Eye (tissue), 1 donor: ENCODE measurements around the gene TMEM236.
A peak's percentile ranks its signal among the peaks of the same experiment; 100 is the strongest.

Experiments used
- DNase-seq: peaks from one replicate; pipeline ENCODE4 v3.0.0-alpha.2; 2015

The TMEM236 gene

DNA sequence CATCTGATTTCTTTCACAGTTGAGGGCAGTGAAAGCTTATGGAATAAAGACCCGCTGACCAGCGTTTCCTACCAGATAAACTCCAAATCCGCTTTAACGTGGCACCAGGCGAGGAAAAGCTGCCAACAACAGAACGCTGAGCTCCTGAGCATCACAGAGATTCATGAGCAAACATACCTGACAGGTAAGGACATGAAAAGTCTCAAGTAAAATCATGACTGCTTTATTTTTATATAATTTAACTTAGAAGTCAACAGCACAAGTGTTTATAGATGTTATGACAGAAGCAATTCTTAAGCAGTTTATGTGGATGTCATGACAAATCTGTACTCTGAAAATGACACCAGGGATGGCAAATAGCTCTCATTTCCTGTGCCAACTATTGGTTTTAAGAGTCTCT is 81.7 kb downstream of the TMEM236 start:
- DNase-seq = no peak

DNA sequence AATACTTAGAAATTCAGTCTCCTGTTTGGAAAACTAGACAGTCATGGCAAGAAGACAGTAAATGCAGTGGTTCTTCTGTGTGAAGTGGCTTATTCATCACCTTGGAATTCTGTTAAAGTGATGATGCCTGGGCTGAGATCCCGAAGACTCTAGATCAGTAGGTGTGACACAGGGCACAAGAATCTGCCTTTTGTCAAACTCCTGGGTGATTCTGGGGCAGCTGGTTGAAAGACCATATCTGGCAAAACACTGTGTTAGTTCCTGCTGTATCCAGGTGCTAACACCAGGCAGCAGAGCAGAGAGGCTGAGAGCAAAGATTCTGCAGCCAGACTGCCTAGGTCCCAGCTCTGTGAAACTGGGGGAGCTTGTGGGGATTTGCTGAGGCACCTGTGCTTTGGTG is 83.7 kb downstream of the TMEM236 start:
- DNase-seq = no peak

- DNase-seq = peak; percentile 34
Observed at GRCh38 chr10:17836942-17837341, 84.9 kb downstream of the TMEM236 start.

DNA sequence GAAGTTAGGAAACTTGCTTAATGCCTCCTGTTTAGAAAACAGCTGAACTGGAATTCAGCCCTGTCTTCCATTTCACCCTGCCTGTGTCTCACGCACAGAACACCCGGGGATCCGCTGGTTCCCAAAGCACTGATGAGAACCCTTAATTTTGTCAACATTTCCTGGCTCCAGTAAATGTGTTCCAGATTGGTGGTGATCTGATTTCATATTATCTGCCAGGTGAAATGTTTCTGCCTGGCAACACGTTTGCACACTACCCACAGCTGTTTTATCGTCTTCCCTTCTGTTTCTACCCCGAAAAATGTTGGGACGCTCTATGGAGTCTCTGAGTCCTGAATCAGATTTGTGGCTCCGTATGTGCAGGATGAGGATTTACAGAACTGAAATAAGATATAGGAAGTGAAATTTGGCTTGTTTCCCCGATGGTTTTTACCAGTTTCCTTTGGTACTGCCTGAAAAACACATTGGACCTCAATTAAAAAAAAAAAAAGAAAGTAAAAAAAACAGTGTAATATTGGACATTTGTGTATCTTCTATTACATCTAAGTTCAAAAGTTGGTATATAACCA is 86.2 kb downstream of the TMEM236 start:
- DNase-seq = no peak

DNA sequence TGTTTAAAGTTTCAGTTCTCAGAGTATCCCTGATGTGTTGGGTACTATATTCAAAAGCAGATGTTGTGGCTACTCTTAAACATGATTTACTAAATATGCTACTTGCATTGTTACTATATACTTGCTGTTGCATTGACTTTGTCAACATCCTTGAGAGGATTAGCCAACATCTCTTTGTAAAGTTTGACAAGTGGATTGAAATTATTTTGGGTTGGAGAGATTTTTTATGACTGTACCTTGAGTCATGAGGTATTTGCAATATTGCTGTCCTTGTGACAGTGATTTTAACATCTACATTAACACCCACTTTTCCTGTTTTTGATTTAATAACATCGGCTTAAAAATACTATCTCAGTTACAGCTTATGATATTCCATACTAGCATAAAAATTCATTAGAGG is 89.0 kb downstream of the TMEM236 start:
- no peak for DNase-seq

DNA sequence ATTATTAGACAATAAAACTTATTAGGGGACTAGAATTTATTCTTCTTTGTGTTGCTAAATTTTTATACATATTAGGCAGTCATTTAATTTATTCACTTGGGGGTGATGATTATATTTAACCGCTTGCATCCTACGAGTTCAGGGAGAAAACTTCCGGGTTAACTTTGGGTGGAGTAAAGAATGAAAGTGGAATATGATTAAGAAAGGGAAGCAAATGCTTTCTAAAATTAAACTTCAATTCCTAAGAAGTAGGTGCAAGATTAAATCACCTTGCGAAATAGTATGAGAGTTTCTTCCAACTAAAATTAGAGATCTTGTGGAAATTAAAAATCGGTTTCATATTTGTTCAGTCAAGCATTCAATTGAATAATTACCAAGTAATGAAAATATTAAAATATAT is 90.6 kb downstream of the TMEM236 start:
- DNase-seq = no peak

DNA sequence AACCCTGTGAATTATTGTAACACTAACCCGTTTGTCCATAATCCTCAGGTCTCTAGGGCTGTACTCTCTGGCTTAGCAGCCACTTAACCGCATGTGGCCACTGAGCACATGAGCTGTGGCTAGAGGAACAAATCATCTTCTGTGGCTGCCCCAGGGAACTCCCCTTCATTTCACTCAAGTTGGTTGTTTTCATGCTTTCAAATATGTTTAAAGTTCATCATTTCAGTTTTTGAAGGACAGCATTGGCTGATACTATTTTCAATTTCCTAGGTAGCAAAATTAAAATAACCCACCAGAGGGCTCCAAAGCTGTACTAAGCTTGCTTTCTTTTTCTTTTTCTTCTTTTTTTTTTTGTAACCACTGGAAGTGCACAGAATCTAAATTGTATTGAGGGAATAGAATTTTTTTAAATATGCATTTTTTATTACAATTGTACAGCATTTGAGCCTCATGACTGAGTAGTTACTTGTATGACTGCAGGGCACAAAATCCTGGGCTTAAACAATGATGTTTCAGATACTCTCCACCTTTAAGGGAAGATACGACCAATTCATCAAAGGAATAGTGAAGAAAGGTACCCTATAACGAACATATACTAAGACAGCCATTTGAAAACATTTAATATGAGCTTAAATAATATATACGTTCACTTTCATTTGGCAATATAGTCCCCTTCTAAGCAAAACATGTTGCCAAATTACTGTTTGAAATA is 95.7 kb downstream of the TMEM236 start:
- DNase-seq = peak; percentile 73

- DNase-seq = no peak
Observed at GRCh38 chr10:17848646-17849045, 96.6 kb downstream of the TMEM236 start.
